Astrocyte (in vitro differentiated cells and primary cell): ENCODE data around the gene SKA3. TPM values are rescaled to one million over a fixed set of nuclear protein-coding genes. Genes with fewer than 3 reads are reported as not detected.
A peak's percentile ranks its signal among the peaks of the same experiment; 100 is the strongest.

Experiments
- DNase-seq: peaks from one replicate; pipeline ENCODE4 v3.0.0-alpha.2; 2010; ENCODE audit warnings: low read depth
- FAIRE-seq: peaks from 2 replicates; lab custom pipeline; 2011; peaks lifted over from hg19 to GRCh38; lab: Jason Lieb, UNC
- H2AFZ ChIP-seq: 2 replicates; pipeline ENCODE4 v1.6.0; 2012; ENCODE audit warnings: low read depth, low read length, inconsistent platforms
- H3K27ac ChIP-seq: 2 replicates; pipeline ENCODE4 v1.5.1; 2011; ENCODE audit warnings: low read depth, low read length, inconsistent platforms
- H3K27me3 ChIP-seq: 2 replicates; pipeline ENCODE4 v1.6.0; 2011; ENCODE audit warnings: low read length, inconsistent platforms; ENCODE audit not compliant: insufficient read depth
- H3K36me3 ChIP-seq: 2 replicates; pipeline ENCODE4 v1.5.1; 2011; ENCODE audit warnings: low read length, inconsistent platforms; ENCODE audit not compliant: insufficient read depth
- H3K4me1 ChIP-seq: 2 replicates; pipeline ENCODE4 v1.5.1; 2011; ENCODE audit warnings: low read length, inconsistent platforms; ENCODE audit not compliant: insufficient read depth
- H3K4me2 ChIP-seq: 2 replicates; pipeline ENCODE4 v1.6.0; 2012; ENCODE audit warnings: low read length, inconsistent platforms
- H3K4me3 ChIP-seq: 2 replicates; pipeline ENCODE4 v1.5.1; 2011; ENCODE audit warnings: low read depth, mild to moderate bottlenecking, low read length, inconsistent platforms; ENCODE audit not compliant: insufficient read depth
- H3K79me2 ChIP-seq: 2 replicates; pipeline ENCODE4 v1.6.0; 2012; ENCODE audit warnings: mild to moderate bottlenecking, low read length, inconsistent platforms; ENCODE audit not compliant: insufficient read depth
- H3K9ac ChIP-seq: 2 replicates; pipeline ENCODE4 v1.6.0; 2012; ENCODE audit warnings: mild to moderate bottlenecking, low read length, inconsistent platforms
- H3K9me3 ChIP-seq: 2 replicates; pipeline ENCODE4 v1.5.1; 2012; ENCODE audit warnings: low read depth, mild to moderate bottlenecking, low read length, inconsistent platforms; ENCODE audit not compliant: insufficient read depth
- H4K20me1 ChIP-seq: 2 replicates; pipeline ENCODE4 v1.6.0; 2012; ENCODE audit warnings: low read length, inconsistent platforms; ENCODE audit not compliant: insufficient read depth
- H3K27ac Mint-ChIP-seq: one replicate; pipeline ENCODE4 v1.8.0; 2021; ENCODE audit warnings: mild to moderate bottlenecking, mixed read lengths; ENCODE audit not compliant: unreplicated experiment
- H3K27me3 Mint-ChIP-seq: one replicate; pipeline ENCODE4 v1.8.0; 2021; ENCODE audit warnings: low read depth, mixed read lengths; ENCODE audit not compliant: unreplicated experiment
- H3K36me3 Mint-ChIP-seq: one replicate; pipeline ENCODE4 v1.8.0; 2021; ENCODE audit warnings: low read depth, mixed read lengths; ENCODE audit not compliant: unreplicated experiment
- H3K4me1 Mint-ChIP-seq: one replicate; pipeline ENCODE4 v1.8.0; 2021; ENCODE audit warnings: low read depth, mixed read lengths; ENCODE audit not compliant: unreplicated experiment
- H3K4me3 Mint-ChIP-seq: one replicate; pipeline ENCODE4 v1.8.0; 2021; ENCODE audit warnings: mild to moderate bottlenecking, moderate library complexity, mixed read lengths; ENCODE audit not compliant: unreplicated experiment
- H3K9me3 Mint-ChIP-seq: one replicate; pipeline ENCODE4 v1.8.0; 2021; ENCODE audit warnings: mild to moderate bottlenecking, mixed read lengths; ENCODE audit not compliant: unreplicated experiment
- EZH2 ChIP-seq: IDR thresholded peaks from 2 replicates; pipeline ENCODE4 v1.6.1; 2012; ENCODE audit warnings: mild to moderate bottlenecking, low read length, inconsistent platforms; ENCODE audit not compliant: insufficient read depth
- total RNA-seq: library from RNA; stranded (reverse); gene quantifications from 2 replicates; pipeline ENCODE4 v1.2.1, GENCODE V29; 2021
- TF ChIP-seq, protein P1 (sequence below): IDR thresholded peaks from 2 replicates; pipeline ENCODE4 v1.5.1; 2011; ENCODE audit warnings: low read depth, mild to moderate bottlenecking, inconsistent platforms, low read length, moderate library complexity; ENCODE audit not compliant: insufficient read depth

The SKA3 gene
- total RNA-seq, 1 donor from 2014 or later, result 2.4 TPM

DNA sequence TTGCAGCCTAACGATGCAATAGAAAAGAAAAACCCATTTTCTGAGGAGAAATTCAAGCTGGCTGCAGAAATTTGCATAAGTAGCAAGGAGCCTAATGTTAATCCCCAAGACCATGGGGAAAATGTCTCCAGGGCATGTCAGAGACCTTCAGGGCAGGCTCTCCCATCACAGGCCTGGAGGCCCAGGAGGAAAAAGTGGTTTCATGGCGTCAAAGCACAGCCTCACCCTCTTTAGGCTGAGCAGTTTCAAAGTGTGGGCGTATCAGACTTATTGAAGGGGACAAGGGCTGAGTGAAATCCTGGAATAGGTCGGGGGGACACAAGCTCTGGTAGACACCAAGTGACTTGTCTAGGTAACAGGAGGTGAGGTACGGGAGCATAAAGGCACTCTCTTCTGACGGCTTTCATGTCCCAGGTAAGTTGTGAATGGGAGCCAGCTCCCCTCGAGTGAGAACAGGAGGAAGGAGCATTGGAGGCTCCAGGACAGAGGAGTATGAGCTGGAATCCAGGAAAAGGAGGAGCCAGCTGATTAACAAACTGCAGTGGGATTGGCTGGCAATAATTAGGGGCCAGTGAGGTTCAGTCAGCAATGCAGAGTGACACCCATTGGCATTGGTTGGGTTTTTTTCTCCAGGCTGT is 35.9 kb upstream of the SKA3 start:
- Mint-ChIP-seq H3K9me3 (peaks cover 10% of the 10 kb centered on the region), H3K4me1 (no peaks in the 10 kb centered on the region), H3K4me3 (no peak overlapping the region), H3K36me3 (no peaks in the 10 kb centered on the region), H3K27ac (no peak overlapping the region), H3K27me3 (peaks cover 9% of the 10 kb centered on the region)
- Histone ChIP-seq H3K27ac (no peak overlapping the region), H3K36me3 (no peaks in the 10 kb centered on the region), H3K4me2 (no peak overlapping the region), H2AFZ (peak overlapping the region; percentile 10), H3K27me3 (no peaks in the 10 kb centered on the region), H4K20me1 (no peaks in the 10 kb centered on the region), H3K9ac (no peak overlapping the region), H3K9me3 (no peaks in the 10 kb centered on the region), H3K79me2 (no peaks in the 10 kb centered on the region), H3K4me3 (no peak overlapping the region), H3K4me1 (no peaks in the 10 kb centered on the region)
- FAIRE-seq (no peak), DNase-seq (no peak)
- no peak for TF ChIP-seq EZH2
- TF ChIP-seq, protein P1, sequence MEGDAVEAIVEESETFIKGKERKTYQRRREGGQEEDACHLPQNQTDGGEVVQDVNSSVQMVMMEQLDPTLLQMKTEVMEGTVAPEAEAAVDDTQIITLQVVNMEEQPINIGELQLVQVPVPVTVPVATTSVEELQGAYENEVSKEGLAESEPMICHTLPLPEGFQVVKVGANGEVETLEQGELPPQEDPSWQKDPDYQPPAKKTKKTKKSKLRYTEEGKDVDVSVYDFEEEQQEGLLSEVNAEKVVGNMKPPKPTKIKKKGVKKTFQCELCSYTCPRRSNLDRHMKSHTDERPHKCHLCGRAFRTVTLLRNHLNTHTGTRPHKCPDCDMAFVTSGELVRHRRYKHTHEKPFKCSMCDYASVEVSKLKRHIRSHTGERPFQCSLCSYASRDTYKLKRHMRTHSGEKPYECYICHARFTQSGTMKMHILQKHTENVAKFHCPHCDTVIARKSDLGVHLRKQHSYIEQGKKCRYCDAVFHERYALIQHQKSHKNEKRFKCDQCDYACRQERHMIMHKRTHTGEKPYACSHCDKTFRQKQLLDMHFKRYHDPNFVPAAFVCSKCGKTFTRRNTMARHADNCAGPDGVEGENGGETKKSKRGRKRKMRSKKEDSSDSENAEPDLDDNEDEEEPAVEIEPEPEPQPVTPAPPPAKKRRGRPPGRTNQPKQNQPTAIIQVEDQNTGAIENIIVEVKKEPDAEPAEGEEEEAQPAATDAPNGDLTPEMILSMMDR, result no peak

DNA sequence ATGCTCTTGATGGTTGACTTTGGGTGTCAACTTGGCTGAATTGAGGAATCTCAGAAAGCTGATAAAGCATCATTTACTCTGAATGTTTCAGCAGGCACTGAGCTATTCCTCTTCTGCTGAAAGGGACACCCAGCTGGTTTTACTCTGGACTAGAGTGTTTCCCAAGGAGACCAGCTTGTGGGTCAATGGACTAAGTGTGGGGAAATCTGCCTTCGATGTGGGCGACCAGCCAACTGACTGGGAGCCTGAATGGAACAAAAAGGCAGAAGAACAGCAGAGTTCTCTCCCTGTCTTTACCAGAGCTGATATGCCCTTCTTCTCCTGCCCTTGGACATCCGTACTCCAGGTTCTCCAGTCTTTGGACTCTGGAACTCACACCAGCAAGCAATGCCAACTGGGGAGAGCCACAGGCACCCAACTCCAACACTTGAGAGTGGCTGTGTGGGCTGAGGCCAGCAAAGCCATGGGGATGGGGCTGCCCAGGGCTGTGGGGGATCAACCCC is 32.4 kb upstream of the SKA3 start:
- Mint-ChIP-seq H3K4me3 (no peak overlapping the region), H3K27ac (no peak overlapping the region), H3K9me3 (peaks cover 10% of the 10 kb centered on the region), H3K36me3 (no peaks in the 10 kb centered on the region), H3K27me3 (peaks cover 9% of the 10 kb centered on the region), H3K4me1 (no peaks in the 10 kb centered on the region)
- Histone ChIP-seq H3K4me3 (no peak overlapping the region), H3K4me1 (no peaks in the 10 kb centered on the region), H3K79me2 (no peaks in the 10 kb centered on the region), H3K9me3 (no peaks in the 10 kb centered on the region), H3K36me3 (no peaks in the 10 kb centered on the region), H3K9ac (no peak overlapping the region), H4K20me1 (no peaks in the 10 kb centered on the region), H3K27me3 (no peaks in the 10 kb centered on the region), H2AFZ (no peak overlapping the region), H3K27ac (no peak overlapping the region), H3K4me2 (no peak overlapping the region)
- FAIRE-seq, result no peak
- DNase-seq, result no peak
- TF ChIP-seq, protein P1, result no peak
- no peak for TF ChIP-seq EZH2
